Measurements from ENCODE around the gene FOLR2. TPM values are rescaled to one million over a fixed set of nuclear protein-coding genes. Genes with fewer than 3 reads are reported as not detected.
"Not testable (repeated sequence)": the region's sequence is repeated elsewhere in the genome, so short reads cannot be mapped to it uniquely, and the experiment has no call there.

Gene FOLR2
- total RNA-seq, 1 donor from 2014 or later: not detected

- no peaks in the 10 kb centered on the region for H3K9me3 Mint-ChIP-seq (ENCODE audit: unreplicated experiment)
- TF ChIP-seq, protein P1, sequence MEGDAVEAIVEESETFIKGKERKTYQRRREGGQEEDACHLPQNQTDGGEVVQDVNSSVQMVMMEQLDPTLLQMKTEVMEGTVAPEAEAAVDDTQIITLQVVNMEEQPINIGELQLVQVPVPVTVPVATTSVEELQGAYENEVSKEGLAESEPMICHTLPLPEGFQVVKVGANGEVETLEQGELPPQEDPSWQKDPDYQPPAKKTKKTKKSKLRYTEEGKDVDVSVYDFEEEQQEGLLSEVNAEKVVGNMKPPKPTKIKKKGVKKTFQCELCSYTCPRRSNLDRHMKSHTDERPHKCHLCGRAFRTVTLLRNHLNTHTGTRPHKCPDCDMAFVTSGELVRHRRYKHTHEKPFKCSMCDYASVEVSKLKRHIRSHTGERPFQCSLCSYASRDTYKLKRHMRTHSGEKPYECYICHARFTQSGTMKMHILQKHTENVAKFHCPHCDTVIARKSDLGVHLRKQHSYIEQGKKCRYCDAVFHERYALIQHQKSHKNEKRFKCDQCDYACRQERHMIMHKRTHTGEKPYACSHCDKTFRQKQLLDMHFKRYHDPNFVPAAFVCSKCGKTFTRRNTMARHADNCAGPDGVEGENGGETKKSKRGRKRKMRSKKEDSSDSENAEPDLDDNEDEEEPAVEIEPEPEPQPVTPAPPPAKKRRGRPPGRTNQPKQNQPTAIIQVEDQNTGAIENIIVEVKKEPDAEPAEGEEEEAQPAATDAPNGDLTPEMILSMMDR (IDR thresholded peaks at IDR 0.05): no peak
- H3K36me3 Mint-ChIP-seq (ENCODE audit: unreplicated experiment): no peaks in the 10 kb centered on the region
- H3K27ac Mint-ChIP-seq (ENCODE audit: unreplicated experiment): no peak overlapping the region
- H3K4me1 Mint-ChIP-seq (ENCODE audit: unreplicated experiment): no peaks in the 10 kb centered on the region
- no peak for DNase-seq (ENCODE audit: extremely low spot score, unreplicated experiment)
- H3K27me3 Mint-ChIP-seq (ENCODE audit: unreplicated experiment): peaks cover 33% of the 10 kb centered on the region
- no peak overlapping the region for H3K4me3 Mint-ChIP-seq (ENCODE audit: unreplicated experiment)
Observed at GRCh38 chr11:72259490-72259889, 42.9 kb downstream of the FOLR2 start.

DNA sequence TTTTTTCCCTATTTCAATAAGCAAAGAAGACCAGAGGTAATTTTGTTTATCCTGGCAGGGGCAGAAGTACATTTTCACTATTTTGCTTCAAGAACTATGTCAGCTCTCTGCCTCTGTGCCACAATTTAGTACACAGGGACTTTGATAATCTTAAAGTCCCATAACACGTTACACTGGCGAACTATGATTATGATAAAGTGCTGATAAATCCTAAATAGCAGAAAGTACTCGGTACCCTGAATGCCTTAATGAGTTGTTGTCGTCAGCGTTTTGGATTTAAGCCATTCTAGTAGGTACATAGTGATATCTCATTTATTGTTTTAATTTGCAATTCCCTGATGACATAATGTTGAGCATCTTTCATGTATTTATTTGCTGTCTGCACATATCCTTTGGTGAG lies 44.0 kb downstream of the FOLR2 start:
- TF ChIP-seq, protein P1 (IDR thresholded peaks at IDR 0.05): no peak
- Mint-ChIP-seq H3K27me3 (ENCODE audit: unreplicated experiment) (peaks cover 26% of the 10 kb centered on the region), H3K4me3 (ENCODE audit: unreplicated experiment) (no peak overlapping the region), H3K27ac (ENCODE audit: unreplicated experiment) (no peak overlapping the region), H3K9me3 (ENCODE audit: unreplicated experiment) (no peaks in the 10 kb centered on the region), H3K4me1 (ENCODE audit: unreplicated experiment) (no peaks in the 10 kb centered on the region), H3K36me3 (ENCODE audit: unreplicated experiment) (no peaks in the 10 kb centered on the region)
- DNase-seq (ENCODE audit: extremely low spot score, unreplicated experiment): no peak

DNA sequence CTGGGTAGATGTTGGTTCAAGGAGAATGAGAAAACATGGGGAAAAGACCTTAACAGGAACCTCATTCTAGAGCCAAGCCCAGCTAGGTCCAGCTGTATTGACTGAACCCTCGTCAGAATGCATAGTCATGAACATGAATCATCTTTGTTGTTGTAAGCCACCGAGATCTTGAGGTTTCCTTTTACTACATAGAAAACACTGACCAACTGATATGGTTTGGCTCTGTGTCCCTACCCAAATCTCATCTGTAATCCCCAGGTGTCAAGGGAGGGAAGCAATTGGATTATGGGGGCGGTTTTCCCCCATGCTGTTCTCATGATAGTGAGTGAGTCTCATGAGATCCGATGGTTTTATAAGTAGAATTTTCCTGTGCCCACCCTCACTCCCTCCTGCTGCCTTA lies 46.8 kb downstream of the FOLR2 start:
- H3K36me3 Mint-ChIP-seq (ENCODE audit: unreplicated experiment): no peaks in the 10 kb centered on the region
- H3K4me1 Mint-ChIP-seq (ENCODE audit: unreplicated experiment): peaks cover 6% of the 10 kb centered on the region
- H3K9me3 Mint-ChIP-seq (ENCODE audit: unreplicated experiment): no peaks in the 10 kb centered on the region
- no peak for DNase-seq (ENCODE audit: extremely low spot score, unreplicated experiment)
- TF ChIP-seq, protein P1 (IDR thresholded peaks at IDR 0.05): no peak
- no peak overlapping the region for H3K27ac Mint-ChIP-seq (ENCODE audit: unreplicated experiment)
- no peak overlapping the region for H3K4me3 Mint-ChIP-seq (ENCODE audit: unreplicated experiment)
- peaks cover 31% of the 10 kb centered on the region for H3K27me3 Mint-ChIP-seq (ENCODE audit: unreplicated experiment)

DNA sequence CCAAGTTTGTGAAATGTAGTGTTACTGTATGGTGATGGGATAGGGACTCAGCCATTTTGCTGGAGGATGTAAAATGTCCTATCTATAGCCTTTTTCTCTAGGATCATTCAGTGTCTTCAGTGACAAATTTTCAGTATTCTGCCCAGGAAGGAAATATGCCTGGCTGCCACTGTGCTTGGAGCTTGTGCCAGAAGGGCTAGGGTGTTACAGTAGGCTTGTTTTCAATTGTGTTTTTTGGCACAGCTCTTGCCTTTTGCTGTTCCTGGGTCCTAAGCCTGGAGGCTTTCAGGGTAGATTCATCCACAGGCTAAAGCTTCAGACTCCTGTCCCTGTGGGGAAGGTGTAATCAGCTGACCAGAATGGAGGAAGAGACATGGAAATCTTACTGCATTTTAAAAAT lies 49.4 kb downstream of the FOLR2 start:
- DNase-seq (ENCODE audit: extremely low spot score, unreplicated experiment): no peak
- Mint-ChIP-seq H3K9me3 (ENCODE audit: unreplicated experiment) (no peaks in the 10 kb centered on the region), H3K36me3 (ENCODE audit: unreplicated experiment) (no peaks in the 10 kb centered on the region), H3K27ac (ENCODE audit: unreplicated experiment) (no peak overlapping the region), H3K4me1 (ENCODE audit: unreplicated experiment) (peaks cover 6% of the 10 kb centered on the region), H3K4me3 (ENCODE audit: unreplicated experiment) (no peak overlapping the region), H3K27me3 (ENCODE audit: unreplicated experiment) (peaks cover 33% of the 10 kb centered on the region)
- TF ChIP-seq, protein P1 (IDR thresholded peaks at IDR 0.05): no peak

GRCh38 chr11:72266960-72267359 lies 50.4 kb downstream of the FOLR2 start:
- H3K4me1 Mint-ChIP-seq (ENCODE audit: unreplicated experiment); H3K27ac Mint-ChIP-seq (ENCODE audit: unreplicated experiment); H3K9me3 Mint-ChIP-seq (ENCODE audit: unreplicated experiment); H3K4me3 Mint-ChIP-seq (ENCODE audit: unreplicated experiment); DNase-seq (ENCODE audit: extremely low spot score, unreplicated experiment); H3K36me3 Mint-ChIP-seq (ENCODE audit: unreplicated experiment): not testable (repeated sequence)
- H3K27me3 Mint-ChIP-seq (ENCODE audit: unreplicated experiment): peaks cover 38% of the 10 kb centered on the region

All from osteocyte (in vitro differentiated cells).